HL-60 (cell line): ENCODE results near the gene SLC17A5.

ENCODE experiments used
- DNase-seq, 2 experiments: peaks; one replicate each; pipeline ENCODE4 v3.0.0-alpha.2; 2010 to 2020; ENCODE audit warnings: low read depth in 1 of 2, low spot score in 1 of 2
- H3K27ac ChIP-seq: fragments of 250-450 bp; sonication (Bioruptor Pico); replicated peaks from 2 replicates; pipeline ENCODE4 v1.5.1; 2020; ENCODE audit warnings: mild to moderate bottlenecking, moderate library complexity
- H3K27me3 ChIP-seq: fragments of 250-450 bp; sonication (Bioruptor Pico); 2 replicates; pipeline ENCODE4 v1.5.1; 2021; ENCODE audit warnings: mild to moderate bottlenecking, moderate library complexity; ENCODE audit not compliant: insufficient read depth, poor library complexity, severe bottlenecking
- H3K4me3 ChIP-seq: replicated peaks from 2 replicates; pipeline ENCODE4 v1.5.1; 2011; ENCODE audit warnings: mild to moderate bottlenecking, control low read depth, low read length; ENCODE audit not compliant: insufficient read depth
- GABPA ChIP-seq: IDR thresholded peaks from 2 replicates; pipeline ENCODE4 v1.6.1; 2012; ENCODE audit warnings: low read depth
- POLR2AphosphoS5 ChIP-seq: IDR thresholded peaks from 2 replicates; pipeline ENCODE4 v1.6.1; 2012; ENCODE audit warnings: low read depth
- REST ChIP-seq: IDR thresholded peaks from 2 replicates; pipeline ENCODE4 v1.6.1; 2012; ENCODE audit warnings: low read depth; ENCODE audit not compliant: insufficient replicate concordance
- SPI1 ChIP-seq: IDR thresholded peaks from 2 replicates; pipeline ENCODE4 v1.6.1; 2012; ENCODE audit warnings: low read depth, mild to moderate bottlenecking, borderline replicate concordance
- TF ChIP-seq, protein P1 (sequence below): IDR thresholded peaks from one replicate; pipeline ENCODE4 v1.5.1; 2011; ENCODE audit warnings: low read length, control low read depth, inconsistent platforms; ENCODE audit not compliant: insufficient read depth

SLC17A5 gene

GRCh38 chr6:73637404-73637803 lies 16.4 kb downstream of the SLC17A5 start:
- no peak for DNase-seq
- TF ChIP-seq GABPA (no peak), POLR2AphosphoS5 (no peak), REST (no peak), SPI1 (no peak)
- TF ChIP-seq, protein P1, sequence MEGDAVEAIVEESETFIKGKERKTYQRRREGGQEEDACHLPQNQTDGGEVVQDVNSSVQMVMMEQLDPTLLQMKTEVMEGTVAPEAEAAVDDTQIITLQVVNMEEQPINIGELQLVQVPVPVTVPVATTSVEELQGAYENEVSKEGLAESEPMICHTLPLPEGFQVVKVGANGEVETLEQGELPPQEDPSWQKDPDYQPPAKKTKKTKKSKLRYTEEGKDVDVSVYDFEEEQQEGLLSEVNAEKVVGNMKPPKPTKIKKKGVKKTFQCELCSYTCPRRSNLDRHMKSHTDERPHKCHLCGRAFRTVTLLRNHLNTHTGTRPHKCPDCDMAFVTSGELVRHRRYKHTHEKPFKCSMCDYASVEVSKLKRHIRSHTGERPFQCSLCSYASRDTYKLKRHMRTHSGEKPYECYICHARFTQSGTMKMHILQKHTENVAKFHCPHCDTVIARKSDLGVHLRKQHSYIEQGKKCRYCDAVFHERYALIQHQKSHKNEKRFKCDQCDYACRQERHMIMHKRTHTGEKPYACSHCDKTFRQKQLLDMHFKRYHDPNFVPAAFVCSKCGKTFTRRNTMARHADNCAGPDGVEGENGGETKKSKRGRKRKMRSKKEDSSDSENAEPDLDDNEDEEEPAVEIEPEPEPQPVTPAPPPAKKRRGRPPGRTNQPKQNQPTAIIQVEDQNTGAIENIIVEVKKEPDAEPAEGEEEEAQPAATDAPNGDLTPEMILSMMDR: no peak
- Histone ChIP-seq H3K27ac (no peak overlapping the region), H3K4me3 (no peak overlapping the region), H3K27me3 (no peaks in the 10 kb centered on the region)

GRCh38 chr6:73636048-73636447 lies 17.7 kb downstream of the SLC17A5 start:
- Histone ChIP-seq H3K4me3 (no peak overlapping the region), H3K27me3 (no peaks in the 10 kb centered on the region), H3K27ac (no peak overlapping the region)
- no peak for DNase-seq
- TF ChIP-seq GABPA (no peak), POLR2AphosphoS5 (no peak), SPI1 (no peak), REST (no peak)
- TF ChIP-seq, protein P1: no peak

- no peaks in the 10 kb centered on the region for H3K27me3 ChIP-seq
- no peak overlapping the region for H3K4me3 ChIP-seq
- TF ChIP-seq REST (no peak), POLR2AphosphoS5 (no peak), SPI1 (no peak), GABPA (no peak)
- TF ChIP-seq, protein P1: no peak
- H3K27ac ChIP-seq: no peak overlapping the region
- no peak for DNase-seq
Measured at GRCh38 chr6:73632346-73632745, 21.4 kb downstream of the SLC17A5 start.
